Measurements from ENCODE around the gene AMHR2.

- TF ChIP-seq CTCF (IDR thresholded peaks at IDR 0.05) (no peak), EZH2 (IDR thresholded peaks at IDR 0.05; ENCODE audit: borderline replicate concordance, insufficient read depth, low read depth, low read length, poor library complexity, severe bottlenecking) (no peak)
These were observed 17.6 kb downstream of the AMHR2 start, which contains the start of gene PRR13 for GRCh38 chr12:53441040-53441833.
